Measurements from ENCODE around the gene LIX1L. TPM values are rescaled to one million over a fixed set of nuclear protein-coding genes. Genes with fewer than 3 reads are reported as not detected.

LIX1L gene
- total RNA-seq (2014; rRNA removed; shearing (Covaris generic)) = 24.7 and 39.2 TPM in 2 replicates

DNA sequence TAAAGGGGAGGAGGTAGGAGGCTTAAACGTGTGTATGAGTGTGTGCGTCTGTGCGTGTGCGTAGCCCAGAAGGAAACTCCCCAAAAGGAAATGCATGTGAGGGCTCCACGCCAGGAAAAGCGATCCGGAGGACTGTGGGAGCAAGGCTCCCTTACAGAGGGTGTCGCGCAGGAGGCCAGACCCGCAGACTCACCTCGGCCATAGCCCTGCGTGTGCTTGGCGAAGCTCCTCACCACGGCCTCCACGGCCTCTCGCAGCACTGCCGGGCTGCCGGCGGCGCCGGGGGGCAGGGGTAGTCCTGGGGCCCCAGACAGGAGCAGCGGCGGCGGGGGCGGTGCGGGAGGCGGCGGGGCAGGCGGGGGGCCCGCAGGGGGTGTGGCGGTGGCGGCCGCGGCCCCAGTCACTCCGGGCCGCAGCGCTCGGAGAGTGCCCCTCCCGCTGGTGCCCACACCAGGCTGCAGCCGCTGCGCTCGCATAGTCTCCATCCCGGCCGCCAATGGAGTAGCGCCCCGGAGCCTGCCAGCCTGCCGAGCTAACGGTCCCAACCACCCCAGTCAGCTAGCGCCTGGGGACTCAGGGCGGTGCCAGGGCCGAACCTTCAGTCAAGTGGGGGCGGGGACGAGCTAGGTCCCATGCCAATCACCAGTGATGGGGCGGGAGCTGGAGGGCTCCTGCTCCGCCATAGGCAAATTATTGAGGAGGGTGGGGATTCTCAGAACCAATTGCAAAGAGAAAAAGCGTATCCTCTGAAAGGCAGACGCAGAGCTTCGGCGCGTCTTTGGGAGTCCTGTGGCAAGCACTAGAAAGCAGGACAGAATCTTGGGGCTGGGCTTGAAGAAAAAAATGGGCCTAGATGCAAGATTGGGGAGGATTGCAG lies at the start of gene LIX1L:
LIX1L (minus strand) TSS at position 575 of the 877 bp plus-strand sequence; CDS start at position 485, 90 bp downstream.
- DNase-seq (ENCODE audit: low read depth) = peak; percentile 98

- no peak for DNase-seq (ENCODE audit: low read depth)
These were observed 43.9 kb upstream of the LIX1L start for GRCh38 chr1:146001709-146002108.

- DNase-seq (ENCODE audit: low read depth) = no peak
These were observed 41.7 kb upstream of the LIX1L start for GRCh38 chr1:145999321-146000024.

GRCh38 chr1:145997718-145998023 lies 39.9 kb upstream of the LIX1L start:
- no peak for DNase-seq (ENCODE audit: low read depth)

GRCh38 chr1:145997016-145997717 lies 39.4 kb upstream of the LIX1L start:
- DNase-seq (ENCODE audit: low read depth) = peak; percentile 38

GRCh38 chr1:145996433-145997015 lies 38.7 kb upstream of the LIX1L start, which contains the start of gene TXNIP:
TXNIP (minus strand) TSS chr1:145996579; CDS start chr1:145996266, 313 bp downstream.
- DNase-seq (ENCODE audit: low read depth) = peak; percentile 98

DNA sequence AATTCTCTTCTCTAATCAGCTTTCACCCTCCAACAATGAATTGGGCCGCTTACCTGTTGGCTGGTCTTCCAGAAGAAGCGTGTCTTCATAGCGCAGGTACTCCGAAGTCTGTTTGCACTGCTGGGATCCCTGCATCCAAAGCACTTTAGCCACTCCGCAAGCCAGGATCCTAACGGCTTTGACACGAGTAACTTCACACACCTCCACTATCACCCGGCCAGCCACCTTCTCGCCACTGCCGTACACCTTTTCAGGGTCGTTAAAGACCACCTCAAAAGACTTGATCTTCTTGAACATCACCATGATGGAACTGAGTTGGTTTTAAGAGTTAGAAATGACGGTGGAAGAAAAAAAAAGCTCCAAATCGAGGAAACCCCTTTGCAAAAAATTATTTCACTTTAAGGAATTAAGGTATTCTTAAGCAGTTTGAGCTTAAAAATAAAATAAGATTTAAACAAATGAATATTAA lies 38.2 kb upstream of the LIX1L start:
- no peak for DNase-seq (ENCODE audit: low read depth)

DNA sequence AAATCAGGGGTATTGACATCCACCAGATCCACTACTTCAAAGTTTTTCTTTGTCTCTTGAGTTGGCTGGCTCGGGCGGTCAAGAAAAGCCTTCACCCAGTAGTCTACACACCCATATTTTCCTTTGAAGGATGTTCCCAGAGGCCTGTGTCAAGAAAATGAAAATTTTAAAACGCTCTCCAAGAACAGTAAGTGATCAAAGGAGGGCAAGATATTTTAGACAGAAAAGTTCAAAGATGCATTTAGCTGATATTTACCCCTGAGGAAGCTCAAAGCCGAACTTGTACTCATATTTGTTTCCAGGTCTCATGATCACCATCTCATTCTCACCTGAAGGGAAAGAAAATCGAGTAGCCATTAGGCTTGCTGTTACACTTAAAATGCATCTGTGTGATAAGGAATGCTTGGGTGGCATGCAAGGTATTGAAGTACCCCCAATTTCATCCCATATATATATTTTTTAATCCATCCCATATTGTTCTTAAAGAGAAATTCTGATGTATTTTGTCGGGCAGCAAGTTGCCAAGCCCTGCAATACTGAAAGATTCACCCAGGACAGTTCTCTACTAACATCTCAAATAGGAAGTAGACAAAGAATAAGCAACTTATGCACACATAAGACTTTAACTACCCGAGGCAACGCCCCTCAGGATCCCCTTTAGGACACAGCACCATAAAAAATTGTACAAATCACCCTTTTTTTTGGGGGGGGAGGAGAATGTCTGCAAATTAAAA lies 37.5 kb upstream of the LIX1L start:
- DNase-seq (ENCODE audit: low read depth) = no peak

GRCh38 chr1:145994391-145995120 lies 36.7 kb upstream of the LIX1L start:
- DNase-seq (ENCODE audit: low read depth) = no peak

DNA sequence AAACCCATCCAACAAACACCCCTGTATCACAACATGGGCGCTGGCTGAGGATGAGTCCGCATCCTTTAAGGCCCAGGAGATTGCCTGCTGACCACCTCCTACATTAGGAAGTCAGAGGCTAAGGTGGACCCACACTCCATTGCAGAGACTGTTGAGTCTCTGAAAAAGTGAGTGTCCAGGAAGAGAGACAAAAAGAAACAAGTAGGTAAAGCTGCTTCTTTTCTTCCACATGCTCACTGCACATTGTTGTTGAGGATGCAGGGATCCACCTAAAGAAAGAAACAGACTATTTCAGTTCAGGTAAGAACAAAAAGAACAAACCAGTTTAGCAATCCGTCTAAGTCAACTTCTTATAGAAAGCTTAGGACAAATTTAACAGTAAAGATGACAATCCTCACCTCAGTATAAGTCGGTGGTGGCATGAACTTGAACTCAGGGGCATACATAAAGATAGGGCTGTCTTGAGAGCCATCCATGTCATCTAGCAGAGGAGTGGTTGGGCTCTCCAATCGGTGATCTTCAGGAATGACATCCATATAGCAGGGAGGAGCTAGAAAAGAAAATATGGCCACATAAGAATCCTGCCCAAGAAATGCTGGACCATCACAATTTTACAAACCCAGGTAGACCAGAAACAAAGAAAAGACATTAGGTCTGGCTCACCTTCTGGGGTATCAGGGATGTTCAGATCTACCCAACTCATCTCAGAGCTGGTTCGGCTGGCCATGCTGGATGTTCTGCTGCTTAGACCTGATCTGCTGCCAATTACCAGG lies 36.0 kb upstream of the LIX1L start:
- no peak for DNase-seq (ENCODE audit: low read depth)

GRCh38 chr1:145992958-145993617 lies 35.3 kb upstream of the LIX1L start:
- DNase-seq (ENCODE audit: low read depth) = no peak

DNA sequence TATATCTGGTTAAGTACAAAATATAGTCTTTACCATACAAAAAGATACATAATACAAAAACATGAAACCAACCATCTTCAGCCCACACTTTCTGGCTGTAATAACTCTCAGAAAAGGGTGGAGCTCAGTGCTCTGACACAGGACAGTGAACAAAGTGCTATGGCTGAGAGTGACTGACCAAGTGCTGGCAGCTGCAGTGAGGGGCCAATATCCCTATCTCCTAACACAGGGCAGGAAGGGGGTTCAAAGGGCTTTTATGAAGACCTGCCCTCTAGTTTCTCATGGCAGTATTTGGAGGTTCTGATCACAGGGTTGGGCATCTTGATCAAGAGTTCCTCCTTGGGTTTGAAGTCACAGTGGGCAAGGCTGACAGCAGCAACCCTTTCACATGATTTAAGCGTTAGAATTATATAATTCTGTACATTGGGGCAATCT lies 34.7 kb upstream of the LIX1L start:
- no peak for DNase-seq (ENCODE audit: low read depth)

DNA sequence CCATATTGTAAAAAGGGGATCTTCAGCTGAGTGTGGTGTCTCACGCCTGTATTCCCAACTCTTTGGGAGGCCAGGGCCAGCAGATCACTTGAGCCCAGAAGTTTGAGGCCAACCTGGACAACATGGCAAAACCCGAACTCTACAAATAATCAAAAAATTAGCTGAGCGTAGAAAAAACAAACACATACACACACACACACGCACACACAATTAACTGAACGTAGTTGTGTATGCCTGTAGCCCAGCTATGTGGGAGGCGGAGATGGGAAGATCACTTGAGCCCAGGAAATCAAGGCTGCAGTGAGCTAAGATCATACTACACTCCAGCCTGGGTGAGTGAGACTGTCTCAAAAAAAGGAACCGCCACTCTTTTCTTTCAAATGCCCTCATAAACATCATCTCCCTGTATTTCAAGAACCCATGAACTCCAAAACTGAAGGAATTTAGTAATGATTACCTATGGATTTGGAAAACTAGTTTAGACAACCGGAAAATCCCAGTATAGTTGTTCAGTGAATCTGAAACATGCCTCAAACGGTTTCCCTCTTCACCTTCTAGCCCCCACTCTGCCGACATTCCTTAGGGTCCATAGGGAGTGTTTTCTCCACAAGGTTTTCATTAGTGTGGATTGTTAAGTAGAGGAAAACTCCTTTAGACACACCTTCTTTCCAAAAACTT lies 34.1 kb upstream of the LIX1L start:
- peak; percentile 53 for DNase-seq (ENCODE audit: low read depth)

GRCh38 chr1:145990249-145990855 lies 32.5 kb upstream of the LIX1L start:
- DNase-seq (ENCODE audit: low read depth) = peak; percentile 44

DNA sequence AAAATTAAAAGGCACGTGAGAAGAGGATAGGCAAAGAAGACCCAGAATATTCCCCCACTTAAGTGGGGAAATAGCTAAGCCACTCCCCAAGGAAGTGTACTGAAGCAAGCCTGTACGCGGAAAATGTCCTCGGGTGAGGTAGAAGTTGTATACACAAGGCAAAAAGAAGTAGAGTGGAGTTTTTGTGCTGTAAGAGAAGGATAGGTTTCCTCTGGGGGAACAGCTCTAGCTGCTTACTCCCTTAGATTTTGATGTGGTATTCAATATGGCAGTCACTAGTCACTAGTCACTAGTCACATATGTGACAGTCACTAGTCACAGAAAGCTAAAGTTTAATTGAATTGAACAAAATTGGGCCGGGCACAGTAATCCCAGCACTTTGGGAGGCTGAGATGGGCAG lies 31.0 kb upstream of the LIX1L start:
- no peak for DNase-seq (ENCODE audit: low read depth)

GRCh38 chr1:145987926-145988325 lies 30.1 kb upstream of the LIX1L start:
- DNase-seq (ENCODE audit: low read depth) = no peak

DNA sequence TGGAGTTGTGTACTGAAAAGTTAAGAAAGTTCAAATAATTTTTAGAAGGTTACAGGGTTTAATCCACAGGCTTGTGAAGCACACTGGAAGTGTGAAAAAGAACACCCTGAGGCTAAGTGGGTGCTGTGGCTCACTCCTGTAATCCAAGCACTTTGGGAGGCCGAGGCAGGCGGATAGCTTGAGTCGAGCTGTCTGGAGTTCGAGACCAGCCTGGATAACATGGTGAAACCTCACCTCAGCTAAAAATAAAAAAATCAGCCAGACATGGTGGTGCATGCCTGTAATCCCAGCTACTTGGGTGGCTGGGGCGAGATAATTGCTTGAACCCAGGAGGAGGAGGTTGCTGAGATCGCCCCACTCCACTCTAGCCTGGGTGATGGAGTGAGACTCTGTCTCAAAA lies 28.7 kb upstream of the LIX1L start:
- DNase-seq (ENCODE audit: low read depth) = no peak

Measured in M059J (cell line).